ENCODE results near the gene GNAZ.

GNAZ gene

DNA sequence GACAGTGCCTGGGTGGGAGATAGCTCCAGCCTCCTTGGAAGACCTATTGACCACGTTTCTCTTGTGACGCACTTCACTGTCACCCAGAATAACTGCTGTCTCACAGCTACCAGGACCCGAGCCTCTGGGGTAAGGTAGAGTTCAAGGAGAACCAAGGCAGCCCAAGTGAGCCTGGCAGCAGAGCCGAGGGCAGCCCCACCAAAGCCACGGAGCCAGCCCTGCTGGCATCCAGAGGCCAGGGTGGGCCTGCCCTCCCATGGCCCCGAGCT lies 38.7 kb downstream of the GNAZ start:
- DNase-seq = no peak

DNA sequence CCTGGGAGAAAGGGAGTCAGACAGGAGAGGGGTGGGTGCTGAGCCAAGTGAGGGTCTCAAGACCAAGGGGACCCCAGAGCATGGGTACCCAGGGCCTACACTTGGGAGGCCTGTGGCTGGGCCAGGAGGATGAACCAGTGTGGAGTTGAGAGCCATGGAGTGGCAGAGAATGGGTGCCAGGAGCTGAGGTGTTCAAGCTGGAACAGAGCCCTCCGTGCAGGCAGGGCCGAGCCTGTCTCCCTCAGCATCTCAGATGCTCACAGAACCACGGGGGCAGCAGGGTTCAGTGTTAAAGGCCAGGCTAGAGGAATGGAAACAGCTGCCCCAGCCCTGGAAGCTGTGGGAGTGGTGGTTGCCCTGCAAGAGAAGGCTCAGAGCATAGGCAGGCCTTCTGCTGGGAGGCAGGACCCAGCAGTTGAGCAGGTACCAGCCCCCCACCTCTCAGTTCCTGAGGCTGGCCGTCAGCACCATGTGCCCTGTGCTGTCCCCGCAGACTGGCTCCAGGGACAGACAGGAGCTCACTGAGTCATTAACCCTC lies 39.2 kb downstream of the GNAZ start:
- no peak for DNase-seq

DNA sequence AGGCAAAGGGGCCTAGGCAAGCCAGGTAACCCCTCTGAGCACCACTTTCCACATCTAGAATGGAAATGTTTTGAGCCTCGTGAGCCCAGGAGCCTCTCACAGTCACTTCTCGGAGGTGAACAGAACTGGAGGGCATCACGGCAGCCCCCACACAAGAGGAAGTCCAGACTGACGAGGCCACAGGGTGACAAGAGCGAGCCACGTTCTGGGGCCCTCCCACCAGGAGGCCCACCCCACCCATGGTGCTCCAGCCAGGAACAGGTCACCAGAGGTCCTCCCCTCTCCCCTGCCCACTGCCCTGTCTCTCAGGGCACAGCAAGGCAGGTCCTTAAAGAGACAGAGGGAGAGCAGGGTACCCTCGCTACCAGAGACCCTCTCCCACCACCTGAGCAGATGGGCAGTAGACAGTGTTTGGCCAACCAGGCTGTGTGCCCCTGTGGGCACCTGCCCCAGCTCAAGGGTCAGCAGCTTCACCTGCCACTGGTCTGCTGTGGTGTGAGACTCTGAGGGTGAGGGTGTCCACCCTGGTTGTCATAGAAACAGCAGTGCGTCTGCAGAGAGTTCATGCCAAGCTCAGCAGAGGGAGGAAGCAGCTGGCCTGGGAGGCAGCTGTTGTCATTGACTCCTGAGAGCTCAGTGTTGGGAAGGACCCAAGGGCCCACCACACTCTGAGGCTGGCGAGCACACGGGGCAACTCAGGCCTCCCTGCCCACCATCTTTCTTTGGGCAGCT lies 40.0 kb downstream of the GNAZ start:
- DNase-seq = no peak

DNA sequence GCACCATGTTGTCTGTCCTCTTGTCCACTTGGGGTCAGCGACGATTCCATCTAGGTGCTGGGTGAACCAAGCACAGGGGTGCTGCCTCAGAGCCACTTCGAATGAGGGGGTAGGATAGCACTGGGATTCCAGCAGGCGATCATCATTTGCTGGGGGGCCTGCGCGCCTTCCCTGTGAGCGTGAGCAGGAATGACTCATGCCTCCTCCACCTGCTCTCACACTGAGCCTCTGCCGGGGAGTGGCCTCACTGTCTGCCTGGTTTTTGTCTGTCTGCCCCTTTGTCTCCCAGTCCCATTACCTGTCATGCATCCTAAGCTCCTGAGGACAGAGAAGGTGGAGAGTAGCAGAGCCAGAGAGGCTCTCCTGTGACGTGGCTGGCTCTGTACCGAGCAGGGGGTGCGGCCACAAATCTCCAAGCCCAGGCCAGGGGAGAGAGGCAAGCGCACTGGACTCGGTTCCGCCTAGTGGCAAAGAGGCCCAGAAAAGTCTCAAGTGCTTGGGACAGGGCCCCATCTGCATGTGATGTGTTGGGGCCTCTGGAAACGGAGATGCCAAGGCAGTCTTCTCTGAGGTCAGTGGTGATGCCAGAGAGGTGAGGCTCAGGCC lies 40.7 kb downstream of the GNAZ start:
- DNase-seq = no peak

DNA sequence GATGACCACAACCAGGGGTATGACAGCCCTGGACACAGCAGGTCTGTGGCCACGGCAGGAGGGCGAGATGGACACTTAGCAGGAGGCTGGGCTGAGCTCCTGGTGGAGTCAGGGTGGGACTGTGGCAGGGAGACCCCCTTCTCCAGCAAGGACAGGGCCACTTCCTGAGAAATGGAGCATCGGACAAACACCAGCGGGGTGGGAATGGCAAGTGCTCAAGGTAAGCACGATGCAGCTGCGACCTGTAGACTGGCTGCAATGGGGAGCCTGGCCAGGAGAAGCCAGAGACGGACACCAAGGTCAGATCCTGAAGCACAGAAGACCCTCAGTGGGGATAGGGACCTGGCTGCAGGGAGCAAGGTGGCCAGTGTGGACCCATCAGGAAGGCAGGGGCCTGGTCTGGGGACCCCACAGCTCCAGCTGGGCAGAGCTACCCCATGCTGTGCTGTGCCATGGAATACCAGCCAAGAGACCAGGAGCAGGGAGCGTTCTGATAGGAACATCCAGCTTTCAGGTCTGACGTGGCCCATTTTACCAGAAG lies 42.2 kb downstream of the GNAZ start:
- no peak for DNase-seq

DNA sequence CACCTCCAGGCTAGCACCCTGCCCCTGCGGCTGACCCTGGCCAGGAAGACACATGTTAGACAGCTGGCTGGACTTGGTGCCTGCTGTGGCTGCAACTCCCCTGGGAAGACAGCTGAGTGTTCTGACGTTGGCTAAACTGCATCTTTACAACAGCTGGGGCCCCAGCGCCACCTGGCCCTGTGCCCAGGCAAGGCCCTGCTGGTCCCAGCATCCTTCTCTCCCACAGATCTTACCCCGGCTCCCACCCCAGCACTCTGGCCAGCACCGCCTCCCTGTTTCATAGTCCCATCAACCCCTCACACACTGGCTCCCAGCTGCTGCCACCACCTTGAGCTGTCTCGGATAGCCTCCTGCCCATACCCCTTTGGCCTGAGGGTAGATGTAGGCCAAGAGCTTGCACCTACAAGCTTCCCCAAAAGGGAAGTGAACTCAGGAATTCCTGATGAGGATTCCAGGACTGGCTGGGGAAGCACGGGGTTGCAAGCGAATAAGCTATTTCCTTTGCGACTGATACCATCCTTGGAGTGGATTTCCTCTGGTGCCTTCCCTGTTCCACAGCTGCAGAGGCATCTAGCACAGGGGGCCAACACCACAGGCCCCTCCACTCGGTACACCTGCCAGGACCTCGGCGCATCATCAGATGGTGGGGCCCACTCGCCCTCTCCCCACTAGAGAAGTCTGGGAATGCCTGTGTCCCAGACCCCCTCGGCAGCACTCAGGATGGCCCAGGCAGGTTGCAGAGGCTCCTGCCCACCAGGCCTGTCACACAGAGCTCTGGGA lies 42.9 kb downstream of the GNAZ start:
- DNase-seq = no peak

DNA sequence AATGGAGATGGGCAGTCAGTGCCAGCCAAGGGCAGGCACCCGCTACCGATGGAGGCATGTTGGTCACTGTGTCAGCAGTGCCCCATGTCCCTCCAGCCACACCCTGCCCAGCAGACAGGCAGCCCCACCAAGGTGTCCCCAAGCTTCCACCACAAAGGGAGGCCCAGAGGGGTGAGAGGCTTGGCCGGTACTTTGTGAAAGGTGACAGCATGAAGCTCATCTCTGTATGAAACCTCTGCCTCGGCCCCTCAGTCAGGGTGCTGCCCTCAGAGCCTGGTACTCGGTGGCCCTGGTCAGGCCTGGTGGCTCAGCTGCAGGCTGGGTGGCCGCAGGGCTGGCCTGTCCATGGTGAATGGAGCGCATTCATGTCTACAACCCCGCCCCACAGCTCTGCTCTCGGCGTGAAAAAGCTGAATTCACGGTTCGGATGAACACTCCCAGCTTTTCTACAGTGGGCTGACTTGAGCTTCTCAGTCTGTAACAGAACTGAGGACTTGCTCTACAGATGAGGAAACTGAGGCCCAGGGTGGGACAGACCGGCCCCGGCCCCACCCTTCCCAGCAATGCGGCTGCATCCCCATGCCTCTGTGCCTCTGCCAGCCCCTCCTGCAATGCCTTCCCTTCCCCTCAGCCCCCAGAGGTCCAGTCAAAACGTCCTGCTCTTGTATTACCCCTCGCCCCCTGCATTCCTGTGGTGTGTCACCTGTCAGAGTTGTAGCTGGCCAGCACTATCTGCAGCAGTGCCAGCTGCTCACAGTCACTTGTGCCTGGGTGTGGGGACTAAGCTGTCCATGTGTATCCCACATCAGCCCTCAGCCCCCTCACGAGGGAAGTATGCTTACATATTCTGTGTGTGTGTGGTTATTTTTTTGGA lies 43.8 kb downstream of the GNAZ start:
- DNase-seq = no peak

DNA sequence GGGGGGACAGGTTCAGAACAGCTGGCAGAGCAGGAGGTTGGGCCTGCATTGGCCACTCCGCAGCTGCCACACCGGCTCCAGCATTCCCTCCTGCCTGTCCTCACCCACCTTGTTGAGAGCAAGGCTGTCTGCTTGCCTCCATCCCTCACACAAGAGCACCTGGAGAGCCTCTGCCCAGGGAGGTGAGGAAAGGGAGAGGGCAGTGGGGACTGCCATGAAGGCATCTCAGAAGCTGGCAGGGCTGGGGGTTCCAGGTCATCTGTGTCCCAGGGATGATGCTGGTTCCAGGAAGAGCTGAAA lies 44.4 kb downstream of the GNAZ start:
- no peak for DNase-seq

DNA sequence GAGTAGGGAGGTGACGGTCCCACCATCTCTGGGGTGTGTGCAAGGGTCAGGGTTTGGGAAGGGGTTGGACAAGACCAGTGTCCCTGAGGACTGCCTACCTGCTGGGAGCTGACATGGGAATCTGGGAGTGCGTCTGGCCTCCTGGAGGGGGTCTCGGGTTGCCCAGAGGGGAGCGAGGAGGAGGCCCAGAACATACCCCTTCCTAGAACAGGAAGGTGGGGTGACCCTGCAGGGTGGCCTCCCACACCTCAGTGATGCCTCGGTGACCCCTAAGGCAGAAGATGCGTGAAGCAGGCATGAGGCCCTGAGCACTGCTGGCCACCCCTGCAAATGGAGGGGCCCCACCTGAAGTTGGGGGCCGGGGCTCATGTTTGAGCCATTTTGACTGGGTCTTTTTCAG lies 45.0 kb downstream of the GNAZ start:
- no peak for DNase-seq

DNA sequence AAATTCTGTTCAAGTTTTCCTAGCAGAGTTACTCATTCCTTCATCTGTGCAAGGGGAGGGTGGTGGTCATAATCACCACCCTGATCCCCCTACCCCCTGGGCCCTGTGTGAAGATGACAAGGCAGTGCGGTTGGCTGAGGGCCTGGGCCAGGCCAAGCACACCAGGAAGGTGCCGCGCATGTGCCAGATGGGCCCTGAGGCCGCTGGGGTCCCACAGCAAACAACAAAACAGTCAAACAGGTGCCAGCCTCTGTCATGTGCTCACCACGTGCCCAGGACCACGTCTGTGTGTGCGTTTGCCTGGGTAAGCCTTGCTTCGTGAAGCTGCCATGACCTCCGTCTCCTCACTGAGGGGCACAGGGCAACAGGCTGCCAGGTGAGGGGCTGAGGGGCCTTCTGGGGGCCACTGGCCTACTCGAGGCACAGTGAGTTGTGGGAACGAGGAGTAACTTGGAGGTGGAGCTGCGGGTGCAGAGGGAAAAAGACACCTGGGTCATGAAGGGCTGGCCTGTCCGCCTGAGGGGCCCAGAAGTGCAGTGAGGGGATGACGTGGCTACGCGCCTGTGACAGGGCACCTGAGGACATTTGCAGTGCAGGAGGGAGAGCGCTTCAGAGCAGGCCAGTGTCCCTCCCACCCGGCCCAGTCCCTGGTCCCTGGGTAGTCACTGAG lies 45.6 kb downstream of the GNAZ start:
- no peak for DNase-seq

DNA sequence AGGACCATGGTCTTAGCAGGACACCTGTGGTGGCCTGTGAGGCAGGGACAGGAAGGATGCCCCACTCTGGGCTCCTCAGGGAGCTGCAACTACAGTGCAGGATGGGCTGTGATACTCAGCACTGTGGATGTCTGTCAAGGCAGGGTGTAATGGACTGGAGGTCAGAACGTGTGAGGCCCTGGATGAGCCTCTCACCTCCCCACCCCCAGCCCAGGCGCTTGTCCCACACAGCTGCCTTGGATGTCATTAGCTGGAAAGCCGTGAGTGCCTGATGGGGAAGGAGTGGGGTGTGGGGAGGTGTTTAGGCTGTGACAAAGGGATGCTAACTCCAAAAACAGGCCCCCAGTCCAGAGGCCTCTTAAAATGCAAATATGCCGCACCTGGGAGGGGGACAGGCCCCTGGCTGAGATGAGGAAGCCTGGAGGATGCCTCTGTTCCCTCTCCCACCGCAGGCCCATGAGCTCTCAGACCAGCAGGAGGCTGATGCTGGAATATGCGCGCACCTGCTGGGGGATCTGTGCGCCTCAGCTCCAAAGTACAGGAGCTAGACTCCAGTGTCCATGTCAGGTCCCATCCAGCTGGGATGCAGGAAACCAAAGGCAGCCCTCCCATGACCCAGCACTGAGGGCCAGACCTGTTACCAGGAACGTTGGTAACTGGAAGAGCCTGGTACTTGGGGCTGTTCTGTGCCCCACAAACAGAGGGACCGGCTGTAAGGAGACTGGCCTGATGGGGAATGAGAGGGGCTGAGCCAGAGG lies 46.4 kb downstream of the GNAZ start:
- DNase-seq = no peak

DNA sequence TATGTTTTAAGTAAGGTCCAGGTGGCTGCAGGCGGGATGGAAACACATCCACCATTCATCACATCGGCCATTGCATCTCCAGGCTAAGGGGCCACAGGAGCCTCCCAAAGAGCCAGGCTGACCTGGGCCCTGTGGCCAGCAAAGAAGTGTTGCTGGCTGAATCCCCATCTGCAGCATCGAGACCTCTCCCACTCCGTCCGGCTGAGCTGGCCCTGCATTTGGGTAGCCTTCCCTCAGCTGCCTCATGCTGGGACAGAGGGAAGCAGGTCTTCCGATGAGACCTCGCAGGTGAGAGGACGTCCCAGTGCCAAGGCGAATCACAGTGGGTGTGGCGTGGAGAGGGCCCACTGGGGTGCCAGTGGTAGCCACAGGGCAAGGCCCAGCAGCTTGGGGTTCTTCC lies 47.0 kb downstream of the GNAZ start:
- DNase-seq = no peak

DNA sequence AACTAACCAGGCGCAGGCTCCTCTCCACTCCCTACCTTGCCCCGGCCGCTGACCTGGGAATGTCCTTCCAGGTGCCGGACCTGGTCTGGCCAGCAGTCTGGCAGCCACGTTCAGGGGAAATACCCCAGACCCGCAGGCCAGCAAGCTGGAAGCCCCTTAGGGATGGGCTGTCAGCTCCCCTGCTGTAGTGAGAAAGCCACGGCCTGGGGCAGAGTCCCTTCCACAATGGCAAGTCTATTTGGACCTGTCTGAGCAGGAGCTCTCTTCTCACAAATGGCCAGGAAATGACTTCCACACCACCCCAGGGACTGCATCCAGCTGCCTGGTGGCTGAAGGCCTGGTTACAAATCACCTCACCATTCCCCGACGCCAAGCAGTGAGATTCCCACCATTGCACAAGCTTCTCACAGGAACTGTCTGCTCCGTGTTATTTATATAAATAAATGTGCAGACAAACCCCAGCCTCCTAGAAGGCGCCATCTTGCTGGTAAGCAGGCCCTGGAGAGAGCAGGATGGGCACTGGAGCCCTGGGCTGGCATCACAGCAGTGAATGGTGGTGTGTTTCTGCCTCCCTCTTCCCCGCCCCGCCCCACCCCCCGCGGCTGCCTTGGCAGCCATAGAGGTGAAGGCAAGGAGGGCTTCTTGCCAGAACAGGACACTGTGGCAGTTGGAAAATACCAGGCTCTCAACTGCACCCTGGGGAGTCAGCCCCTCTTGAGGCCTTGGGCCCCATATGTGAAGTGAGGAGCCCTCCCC lies 47.8 kb downstream of the GNAZ start:
- DNase-seq = no peak

DNA sequence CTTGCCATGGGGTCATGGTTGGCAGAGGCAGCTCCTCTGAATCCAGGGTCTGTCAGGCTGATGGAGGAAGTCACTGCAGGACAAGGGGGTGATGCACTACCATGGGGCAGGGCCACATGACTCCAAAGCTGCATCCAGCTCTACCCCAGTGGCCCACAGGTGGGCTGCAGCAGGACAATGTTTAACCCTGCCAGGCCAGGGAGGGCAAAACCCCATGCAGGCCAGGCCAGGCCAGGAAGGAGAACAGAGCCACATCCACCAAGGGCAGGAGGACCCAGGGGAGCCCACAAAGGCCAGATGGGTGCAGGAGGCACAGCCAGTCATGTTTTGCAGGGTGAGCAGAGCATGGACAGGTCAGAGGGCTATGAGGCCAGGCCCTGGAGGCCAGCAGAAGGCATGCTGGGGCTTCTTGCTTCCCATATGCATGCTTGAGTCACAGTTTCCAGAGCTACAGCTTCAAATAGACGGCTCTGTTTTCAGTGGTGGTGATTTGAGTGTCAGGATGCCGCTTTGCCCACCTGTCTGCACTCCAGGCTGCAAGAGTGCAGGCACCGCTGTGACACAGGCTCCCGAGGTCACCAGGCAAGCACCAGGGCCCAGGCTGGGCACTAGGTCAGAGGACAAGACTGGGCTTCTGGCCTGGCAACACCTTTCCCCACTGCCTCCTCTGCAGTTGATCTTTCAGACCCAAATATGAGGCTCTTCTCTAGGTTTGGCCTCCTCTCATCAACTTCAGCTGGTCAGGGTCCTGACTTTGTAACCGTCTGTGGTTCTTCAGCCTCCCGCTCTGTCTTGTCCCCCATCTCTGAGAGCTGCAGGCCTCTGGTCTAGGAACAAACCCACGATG lies 48.6 kb downstream of the GNAZ start:
- no peak for DNase-seq

DNA sequence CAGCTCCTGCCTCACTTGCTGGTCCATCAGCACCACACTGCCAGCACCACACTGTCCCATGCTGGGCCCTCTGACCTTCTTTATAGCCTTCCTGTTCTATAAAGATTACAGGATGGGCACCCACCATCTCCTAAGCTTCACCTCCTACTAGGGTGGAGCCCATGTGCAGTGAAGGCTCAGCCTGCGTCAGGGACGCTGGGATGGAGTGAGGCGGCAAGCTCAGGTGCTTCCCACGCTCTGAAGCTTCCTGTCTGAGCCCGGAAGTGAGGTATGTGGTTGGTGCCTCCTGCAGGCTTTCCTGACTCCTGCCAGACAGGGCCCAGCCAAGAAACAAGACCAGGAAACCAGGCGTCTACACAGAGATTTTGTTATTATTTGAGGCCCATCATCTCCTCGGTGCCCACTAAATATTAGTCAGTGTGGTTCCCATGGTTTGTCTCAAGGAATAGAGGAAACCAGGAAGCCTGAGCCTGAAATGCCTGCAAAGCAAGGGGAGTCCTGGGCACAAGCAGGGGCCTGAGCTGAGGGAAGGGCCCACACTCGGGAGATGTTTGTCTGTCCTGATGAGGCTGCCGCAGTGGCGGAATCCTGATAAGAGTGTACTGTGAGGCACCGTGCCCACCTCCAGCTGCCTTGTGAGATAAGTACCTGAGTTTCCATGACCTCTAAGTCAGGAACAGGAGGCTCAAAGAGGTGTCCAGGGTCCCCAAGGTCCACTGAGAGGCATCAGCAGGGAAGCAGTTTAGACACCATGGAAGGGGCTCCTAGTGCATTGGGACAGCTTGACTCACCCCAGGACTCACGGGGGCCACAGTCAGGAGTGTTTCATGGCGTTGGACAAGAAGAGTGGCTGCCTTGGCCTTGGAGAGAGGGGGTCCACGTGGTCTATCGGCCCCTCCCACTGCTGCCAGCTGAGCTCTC lies 49.4 kb downstream of the GNAZ start:
- peak; percentile 71 for DNase-seq

DNA sequence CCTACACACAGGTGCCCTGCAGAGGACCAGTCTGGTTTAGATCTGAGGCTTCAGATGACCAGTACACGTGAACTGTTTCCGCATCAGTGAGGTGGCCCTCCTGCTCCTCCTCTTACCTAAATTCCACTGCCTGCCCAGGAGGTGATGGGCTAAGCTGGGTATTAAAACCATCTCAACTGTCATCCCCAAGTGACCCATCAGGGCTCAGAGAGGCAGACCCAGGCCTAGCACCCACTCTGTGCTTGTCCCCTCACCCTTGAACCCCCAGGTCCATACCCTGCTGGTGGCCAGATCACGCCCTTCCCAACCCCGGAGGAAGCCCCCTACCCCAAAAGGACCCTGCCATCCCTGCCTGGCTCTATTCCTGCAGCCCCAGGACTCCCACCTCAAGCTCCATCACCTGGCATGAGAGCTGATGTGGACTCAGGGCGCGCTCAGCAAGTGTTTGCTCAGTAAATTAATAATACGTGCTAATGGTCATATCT lies 50.1 kb downstream of the GNAZ start:
- no peak for DNase-seq

DNA sequence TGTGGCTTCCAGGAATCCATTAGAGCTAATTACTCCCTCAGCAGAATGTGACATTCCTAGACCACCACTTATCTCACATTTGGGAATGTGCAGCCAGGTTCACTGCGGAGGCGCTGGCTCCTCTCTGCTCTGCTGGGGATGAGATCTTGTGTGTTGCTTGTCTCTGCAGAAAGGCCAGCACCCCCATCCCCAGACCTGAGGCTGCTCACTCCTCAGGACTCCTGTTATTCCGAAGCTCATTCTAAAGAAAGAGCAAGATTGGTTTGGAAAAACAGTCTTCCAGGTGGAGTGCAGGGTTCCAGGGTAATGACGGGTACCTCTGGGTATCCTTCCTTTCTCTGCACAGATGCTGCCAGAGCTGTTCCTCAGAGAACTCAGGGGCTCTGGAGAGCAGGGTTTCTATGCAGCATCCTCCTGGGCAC lies 50.7 kb downstream of the GNAZ start:
- DNase-seq = no peak

DNA sequence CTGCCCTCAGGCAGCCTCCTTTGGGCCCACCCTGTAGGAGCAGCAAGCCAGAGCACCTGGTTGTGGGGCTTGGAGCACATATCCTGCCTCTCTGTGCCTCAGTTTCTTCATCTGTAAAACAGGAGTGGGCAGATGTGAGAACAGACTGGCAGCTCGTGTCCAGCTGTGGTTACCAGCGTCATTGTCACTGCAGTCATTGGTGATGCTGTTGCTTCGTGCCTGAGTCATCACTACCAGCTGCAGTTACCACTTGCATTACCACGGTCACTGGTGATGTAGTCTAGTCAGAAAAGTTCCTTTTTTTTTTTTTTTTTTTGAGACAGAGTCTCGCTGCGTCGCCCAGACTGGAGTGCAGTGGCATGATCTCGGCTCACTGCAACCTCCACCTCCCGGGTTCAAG lies 51.1 kb downstream of the GNAZ start:
- no peak for DNase-seq

Measured in activated CD8-positive, alpha-beta memory T cell treated with anti-CD3 and anti-CD28 coated beads, Interleukin-2, amount 50 U/mL, for 48 hours (primary cell).